H1 (cell line): ENCODE results near the gene CLDN15. TPM values are rescaled to one million over a fixed set of nuclear protein-coding genes. Genes with fewer than 3 reads are reported as not detected.
A peak's percentile ranks its signal among the peaks of the same experiment; 100 is the strongest.

Experiments used
- CTCF ChIA-PET: fragments of 300-600 bp; sonication (Branson Sonifier 250); formaldehyde crosslinking; loops from one replicate; lab custom pipeline; 2021; ENCODE audit not compliant: partially characterized antibody; lab: Charles Lee
- POLR2A ChIA-PET: fragments of 300-600 bp; sonication (Branson Sonifier 250); formaldehyde crosslinking; loops from one replicate; lab custom pipeline; 2021; ENCODE audit warnings: inconsistent platforms; ENCODE audit not compliant: partially characterized antibody; lab: Charles Lee
- DNase-seq, 2 experiments: peaks; one replicate each; pipeline versions ENCODE4 v3.0.0 to v3.0.0-alpha.2; 2010 to 2022; ENCODE audit warnings: low spot score in 2 of 2, low read depth in 1 of 2, mixed read lengths in 1 of 2
- FAIRE-seq: peaks from 2 replicates; lab custom pipeline; 2011; peaks lifted over from hg19 to GRCh38; lab: Jason Lieb, UNC
- H2AFZ ChIP-seq: 2 replicates; pipeline ENCODE4 v1.8.1; 2012; ENCODE audit warnings: low read length, inconsistent platforms
- H2AK5ac ChIP-seq: 2 replicates; pipeline ENCODE4 v1.6.1; 2013; ENCODE audit warnings: low read depth, low read length
- H2BK120ac ChIP-seq: replicated peaks from 2 replicates; pipeline ENCODE3; 2013; ENCODE audit warnings: low read depth, low read length, inconsistent platforms
- H2BK12ac ChIP-seq: 2 replicates; pipeline ENCODE4 v1.6.1; 2013; ENCODE audit warnings: low read depth, low read length
- H2BK15ac ChIP-seq: 2 replicates; pipeline ENCODE4 v1.6.1; 2013; ENCODE audit warnings: low read length
- H2BK20ac ChIP-seq: 2 replicates; pipeline ENCODE4 v1.6.1; 2013; ENCODE audit warnings: low read length
- H2BK5ac ChIP-seq: 2 replicates; pipeline ENCODE4 v1.6.1; 2013; ENCODE audit warnings: low read depth, low read length
- H3K14ac ChIP-seq: 2 replicates; pipeline ENCODE4 v1.6.1; 2013; ENCODE audit warnings: inconsistent platforms; ENCODE audit not compliant: insufficient read length
- H3K18ac ChIP-seq: 2 replicates; pipeline ENCODE4 v1.6.1; 2013; ENCODE audit warnings: low read length; ENCODE audit errors: extremely low read depth
- H3K23ac ChIP-seq: 2 replicates; pipeline ENCODE4 v1.6.1; 2013; ENCODE audit warnings: inconsistent platforms; ENCODE audit not compliant: insufficient read length
- H3K23me2 ChIP-seq: 2 replicates; pipeline ENCODE4 v1.6.1; 2013; ENCODE audit warnings: low read depth, low read length
- H3K27ac ChIP-seq: 2 replicates; pipeline ENCODE4 v1.6.1; 2011; ENCODE audit warnings: low read depth, low read length, inconsistent platforms
- H3K27me3 ChIP-seq, 4 experiments: replicated peaks in 1 of 4; 1 replicate in 1 of 4; 2 replicates in 3 of 4; pipeline versions ENCODE4 v1.6.1 to v1.8.1; 2011 to 2013; ENCODE audit warnings: low read length in 3 of 4, mild to moderate bottlenecking in 3 of 4, inconsistent platforms in 2 of 4, mixed read lengths in 2 of 4, moderate library complexity in 1 of 4; ENCODE audit not compliant: control insufficient read depth in 3 of 4, insufficient read depth in 3 of 4; ENCODE audit errors: extremely low read depth in 1 of 4
- H3K36me3 ChIP-seq, 4 experiments: 2 replicates each; pipeline versions ENCODE4 v1.6.1 to v1.8.1; 2011 to 2013; ENCODE audit warnings: mild to moderate bottlenecking in 4 of 4, low read length in 3 of 4, moderate library complexity in 2 of 4, control low read depth in 1 of 4, inconsistent platforms in 1 of 4; ENCODE audit not compliant: insufficient read depth in 4 of 4, control insufficient read depth in 2 of 4
- H3K4ac ChIP-seq: replicated peaks from 2 replicates; pipeline ENCODE3; 2013; ENCODE audit warnings: low read length, low read depth, mixed read lengths, inconsistent platforms; ENCODE audit not compliant: insufficient read length
- H3K4me1 ChIP-seq, 4 experiments: replicated peaks in 1 of 4; 1 replicate in 1 of 4; 2 replicates in 3 of 4; pipeline versions ENCODE4 v1.6.1 to v1.8.1; 2011 to 2013; ENCODE audit warnings: low read length in 3 of 4, inconsistent platforms in 2 of 4, mixed read lengths in 1 of 4; ENCODE audit not compliant: insufficient read depth in 4 of 4, control insufficient read depth in 3 of 4
- H3K4me2 ChIP-seq, 2 experiments: 2 replicates each; pipeline versions ENCODE4 v1.6.1 to v1.8.1; 2011 to 2013; ENCODE audit warnings: low read depth in 2 of 2, low read length in 2 of 2, control low read depth in 1 of 2, inconsistent platforms in 1 of 2, mild to moderate bottlenecking in 1 of 2; ENCODE audit not compliant: insufficient read depth in 1 of 2
- H3K4me3 ChIP-seq, 4 experiments: fragments of 200-600, 300-600 bp in 1 of 4; sonication (generic), shearing (Covaris generic), sonication (Bioruptor Twin) in 1 of 4; 2 replicates each; pipeline versions ENCODE4 v1.5.1 to v1.8.1; 2011 to 2016; ENCODE audit warnings: low read length in 4 of 4, low read depth in 3 of 4, control low read depth in 2 of 4, inconsistent platforms in 2 of 4, mild to moderate bottlenecking in 2 of 4, mixed read lengths in 1 of 4, moderate library complexity in 1 of 4; ENCODE audit not compliant: insufficient read depth in 2 of 4; ENCODE audit errors: extremely low read depth in 1 of 4
- H3K56ac ChIP-seq: replicated peaks from 2 replicates; pipeline ENCODE3; 2013; ENCODE audit warnings: low read depth, mild to moderate bottlenecking, mixed read lengths, low read length, inconsistent platforms; ENCODE audit not compliant: insufficient read length
- H3K79me1 ChIP-seq: 2 replicates; pipeline ENCODE4 v1.6.1; 2013; ENCODE audit warnings: low read depth, low read length, control low read depth
- H3K79me2 ChIP-seq, 2 experiments: 2 replicates each; pipeline versions ENCODE4 v1.6.1 to v1.8.1; 2012 to 2013; ENCODE audit warnings: low read length in 2 of 2, mild to moderate bottlenecking in 2 of 2, inconsistent platforms in 1 of 2; ENCODE audit not compliant: insufficient read depth in 2 of 2, control insufficient read depth in 1 of 2
- H3K9ac ChIP-seq, 4 experiments: replicated peaks in 1 of 4; 1 replicate in 1 of 4; 2 replicates in 3 of 4; pipeline versions ENCODE4 v1.6.1 to v1.8.1; 2011 to 2013; ENCODE audit warnings: low read depth in 3 of 4, low read length in 3 of 4, control low read depth in 2 of 4, mild to moderate bottlenecking in 2 of 4, moderate library complexity in 2 of 4, inconsistent platforms in 1 of 4; ENCODE audit errors: extremely low read depth in 1 of 4
- H3K9me3 ChIP-seq, 2 experiments: 2 replicates each; pipeline versions ENCODE4 v1.6.1 to v1.8.1; 2012 to 2013; ENCODE audit warnings: mild to moderate bottlenecking in 2 of 2, moderate library complexity in 2 of 2, control low read depth in 1 of 2, inconsistent platforms in 1 of 2, low read depth in 1 of 2, low read length in 1 of 2, mixed read lengths in 1 of 2; ENCODE audit not compliant: insufficient read depth in 2 of 2
- H4K20me1 ChIP-seq, 2 experiments: replicated peaks in 1 of 2; 2 replicates each; pipeline versions ENCODE3 to v1.8.1; 2011 to 2013; ENCODE audit warnings: inconsistent platforms in 2 of 2, low read length in 2 of 2, mild to moderate bottlenecking in 1 of 2; ENCODE audit not compliant: insufficient read depth in 2 of 2, control insufficient read depth in 1 of 2
- H4K5ac ChIP-seq: 2 replicates; pipeline ENCODE4 v1.6.1; 2013; ENCODE audit warnings: low read length, low read depth, mixed read lengths, inconsistent platforms; ENCODE audit not compliant: insufficient read length
- H4K8ac ChIP-seq: 2 replicates; pipeline ENCODE4 v1.8.0; 2013; ENCODE audit warnings: mild to moderate bottlenecking, moderate library complexity, low read length, inconsistent platforms; ENCODE audit not compliant: insufficient read depth; ENCODE audit errors: extremely low read depth
- H4K91ac ChIP-seq: replicated peaks from 2 replicates; pipeline ENCODE3; 2013; ENCODE audit warnings: low read length, mixed read lengths, inconsistent platforms; ENCODE audit not compliant: insufficient read length
- whole genome bisulfite sequencing, 2 experiments: shearing (Covaris generic) in 1 of 2; methylation state at CpG; one replicate each; pipeline versions ENCODE4 v1.1.6 to v1.1.7; 2013 to 2015; ENCODE audit warnings: low lambda C conversion rate in 2 of 2, mixed read lengths in 2 of 2, inconsistent platforms in 1 of 2, low coverage in 1 of 2, missing lambda C conversion rate in 1 of 2; ENCODE audit not compliant: insufficient replicate concordance in 2 of 2, insufficient coverage in 1 of 2, insufficient read length in 1 of 2; ENCODE audit errors: extremely low coverage in 1 of 2, missing lambda C conversion rate in 1 of 2; 5-methylcytosine and 5-hydroxymethylcytosine counted together
- polyA plus RNA-seq, 7 experiments: library from polyadenylated mRNA; depleted of rRNA in 3 of 7; stranded (reverse) in 5 of 7; unstranded in 2 of 7; fragments of >200 nt in 5 of 7; fragments of 200-250 nt in 2 of 7; gene quantifications; 1 replicate in 5 of 7; 2 replicates in 1 of 7; 4 replicates in 1 of 7; pipeline versions ENCODE4 v1.2.1 to v1.2.3, GENCODE V29; 2011 to 2013; ENCODE audit warnings: missing spikeins in 2 of 7, mixed read lengths in 2 of 7
- total RNA-seq: library from RNA; stranded (reverse); fragmentation: NEBNext Ultra II Directional; extraction: Animal tissue kit (Norgen Biotek cat#: 25700); gene quantifications from 2 replicates; pipeline ENCODE4 v1.2.1, GENCODE V29; 2021

Gene CLDN15
- total and polyA plus RNA-seq, 2 of the 8 experiments (the other 6 are each of a cell fraction or from before 2014, with no cell fraction given): 5.5 to 7.6 TPM

DNA sequence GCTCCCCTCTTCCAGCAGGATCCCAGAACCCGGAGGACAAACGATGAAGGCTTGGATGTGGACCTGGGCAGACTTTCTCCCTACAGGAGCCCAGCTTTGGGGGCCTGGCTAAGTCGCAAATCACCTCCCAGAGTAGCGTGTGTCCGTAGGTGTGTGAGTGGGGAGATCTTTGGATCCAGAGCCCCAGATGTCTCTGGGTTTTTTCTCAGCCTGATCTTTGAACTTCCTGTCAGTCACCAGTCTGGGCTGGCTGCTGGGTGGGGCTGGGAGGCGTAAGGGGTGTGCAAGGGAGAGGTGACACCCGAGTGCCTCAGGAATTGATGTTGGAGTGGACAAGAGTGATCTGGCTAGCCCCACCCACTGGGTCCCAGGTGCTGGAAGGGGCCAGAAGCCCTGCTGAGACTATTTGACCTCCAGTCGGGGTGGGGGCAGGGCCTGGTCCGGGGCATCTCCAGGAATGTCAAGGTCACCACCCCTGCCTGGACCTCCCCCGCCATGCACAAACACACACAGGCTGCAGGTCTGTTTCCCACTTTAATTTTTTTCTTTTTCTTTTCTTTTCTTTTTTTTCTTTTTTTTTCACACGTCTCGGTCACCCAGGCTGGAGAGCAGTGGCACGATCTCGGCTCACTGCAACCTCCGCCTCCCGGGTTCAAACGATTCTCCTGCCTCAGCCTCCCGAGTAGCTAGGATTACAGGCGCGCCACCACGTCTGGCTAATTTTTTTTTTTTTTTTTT is 36.6 kb downstream of the CLDN15 start, which contains the start of gene MOGAT3:
Gene MOGAT3 (minus strand): TSS at position 175 of the 738 bp plus-strand sequence. CDS start 182 bp downstream, outside the sequence.
- POLR2A ChIA-PET: interaction anchor here (0.6 to 4.5 kb wide), 18 partner anchors 9 to 324 kb away, joined by 3 to 17 read pairs (median 4); partner anchors contain the start of genes NAT16, PLOD3, TRIM56 and ZNHIT1
- H3K9me3 ChIP-seq: no peaks in the 10 kb centered on the region
- no peak for DNase-seq

More for the DNA sequence above, 36.6 kb downstream of the CLDN15 start, which contains the start of gene MOGAT3:
- Histone ChIP-seq H3K14ac (no peak within 1 kb of the TSS), H2BK15ac (peak within 1 kb of the TSS; percentile 61; the same call in 1 of the 2 replicates), H2BK20ac (peak within 1 kb of the TSS; percentile 80; the same call in 1 of the 2 replicates), H2BK12ac (peak within 1 kb of the TSS; percentile 96; the same call in 1 of the 2 replicates), H2AFZ (peak within 1 kb of the TSS; percentile 86; the same call in 1 of the 2 replicates), H4K5ac (no peak within 1 kb of the TSS), H3K56ac (peak within 1 kb of the TSS; percentile 16), H3K36me3 (no peaks in the 10 kb centered on the region), H4K8ac (peak within 1 kb of the TSS; percentile 75; the same call in 1 of the 2 replicates), H3K4me1 (peaks cover 5 to 20% (median 13%) of the 10 kb centered on the region in 4 experiments), H3K23me2 (peaks cover 8% of the 10 kb centered on the region; the same call in 1 of the 2 replicates), H2BK5ac (peak within 1 kb of the TSS; percentile 52; the same call in 1 of the 2 replicates), H3K4ac (no peak within 1 kb of the TSS), H3K79me2 (no peaks in the 10 kb centered on the region), H3K27ac (no peak within 1 kb of the TSS), H3K4me2 (peak within 1 kb of the TSS; percentile 59 to 67), H3K9ac (peak within 1 kb of the TSS in 2 of 4 experiments; percentile 25 to 38; a peak in 2 of 7 replicates), H2AK5ac (no peak within 1 kb of the TSS), H3K27me3 (peaks cover 0 to 16% (median 9%) of the 10 kb centered on the region in 4 experiments; a peak in 5 of 7 replicates), H3K18ac (peak within 1 kb of the TSS; percentile 97), H3K23ac (no peak within 1 kb of the TSS), H3K4me3 (peak within 1 kb of the TSS; percentile 37 to 60 (median 47)), H4K91ac (peak within 1 kb of the TSS; percentile 99), H2BK120ac (peak within 1 kb of the TSS; percentile 90), H4K20me1 (no peaks in the 10 kb centered on the region), H3K79me1 (no peaks in the 10 kb centered on the region)
- CTCF ChIA-PET: interaction anchor here (1.0 to 12.3 kb wide), 11 partner anchors 9 to 142 kb away, joined by 3 to 168 read pairs (median 5); partner anchors contain the start of genes PLOD3 and ZNHIT1
- 55% methylated on average over 18 of the region's 21 CpGs; no CpG with 5 or more reads in 1 of the 2 experiments for WGBS, 2 experiments
- no peak for FAIRE-seq
